Neural progenitor cell (in vitro differentiated cells): ENCODE data around the gene MGA.

Source experiments
- CTCF ChIP-seq: fragments of 200-600 bp; sonication (generic); IDR thresholded peaks from 2 replicates; pipeline ENCODE4 v1.5.1; 2017; ENCODE audit warnings: antibody characterized with exemption, mild to moderate bottlenecking
- EZH2phosphoT487 ChIP-seq: fragments of 200-600 bp; sonication (generic); IDR thresholded peaks from 2 replicates; pipeline ENCODE4 v1.6.1; 2017; ENCODE audit warnings: antibody characterized with exemption

DNA sequence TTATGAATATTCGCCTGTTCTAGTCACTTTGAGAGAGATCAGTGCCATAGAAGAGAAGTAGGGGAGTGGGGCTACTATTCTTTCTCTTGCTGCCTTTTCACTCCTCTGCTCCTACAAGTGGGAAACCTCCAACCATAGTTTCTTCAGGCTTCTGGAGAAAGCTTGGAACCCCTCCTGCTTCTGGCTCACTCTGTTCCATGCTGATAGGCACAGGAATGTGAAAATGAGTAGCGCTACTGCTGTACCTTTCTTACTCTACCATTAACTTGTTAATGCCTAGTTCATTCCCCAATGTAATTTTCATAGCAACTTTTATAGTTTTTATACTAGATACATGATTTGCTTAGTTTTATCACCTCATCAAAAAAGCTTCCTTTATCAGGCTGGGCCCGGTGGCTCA lies 141.0 kb downstream of the MGA start:
- no peak for TF ChIP-seq CTCF
- TF ChIP-seq EZH2phosphoT487 = no peak
